Panc1 (cell line): Measurements from ENCODE around the gene TUBG1.

Experiments used
- CTCF ChIP-seq: fragments of 450-650 bp; IDR thresholded peaks from 2 replicates; pipeline ENCODE4 v1.5.1; 2017; ENCODE audit warnings: mild to moderate bottlenecking
- POLR2AphosphoS5 ChIP-seq: IDR thresholded peaks from 2 replicates; pipeline ENCODE4 v1.6.1; 2012; ENCODE audit warnings: mild to moderate bottlenecking, low read depth, low read length, moderate library complexity
- REST ChIP-seq, 2 experiments: IDR thresholded peaks; 2 replicates each; pipeline ENCODE4 v1.6.1; 2011 to 2012; ENCODE audit warnings: low read depth in 2 of 2, control low read depth in 1 of 2, low read length in 1 of 2, mild to moderate bottlenecking in 1 of 2, moderate library complexity in 1 of 2; ENCODE audit not compliant: insufficient read depth in 1 of 2

- no peak for TF ChIP-seq CTCF
- TF ChIP-seq POLR2AphosphoS5: no peak
- no peak for TF ChIP-seq REST (IDR thresholded peaks at IDR 0.05; ENCODE audit: insufficient read depth in 1 of 2, low read depth in 2 of 2, low read length in 1 of 2)
Measured at GRCh38 chr17:42655528-42655927, 46.0 kb downstream of the TUBG1 start.
